Cardiac muscle cell (in vitro differentiated cells and primary cell): Measurements from ENCODE around the gene DRG2. TPM values are rescaled to one million over a fixed set of nuclear protein-coding genes. Genes with fewer than 3 reads are reported as not detected.

Source experiments
- DNase-seq, 2 donors: peaks; one replicate each; pipeline versions ENCODE4 v3.0.0 to v3.0.0-alpha.2; 2010 to 2017; ENCODE audit warnings: low read depth in 1 of 2, low spot score in 1 of 2
- H3K27ac ChIP-seq: fragments of 200-600 bp; sonication (generic); 2 replicates; pipeline ENCODE4 v1.5.1; 2016
- H3K27me3 ChIP-seq: fragments of 200-600 bp; sonication (generic); 2 replicates; pipeline ENCODE4 v1.6.0; 2016; ENCODE audit warnings: control low read depth
- H3K36me3 ChIP-seq: fragments of 200-600 bp; sonication (generic); 2 replicates; pipeline ENCODE4 v1.5.1; 2016; ENCODE audit warnings: control low read depth
- H3K4me1 ChIP-seq: fragments of 200-600 bp; sonication (generic); 2 replicates; pipeline ENCODE4 v1.8.1; 2017; ENCODE audit warnings: low read depth, mild to moderate bottlenecking, mixed run types
- H3K4me3 ChIP-seq: fragments of 200-600 bp; sonication (generic); 2 replicates; pipeline ENCODE4 v1.5.1; 2016; ENCODE audit warnings: mild to moderate bottlenecking
- H3K9me3 ChIP-seq: fragments of 200-600 bp; sonication (generic); 2 replicates; pipeline ENCODE4 v1.5.1; 2017; ENCODE audit warnings: low read depth, mild to moderate bottlenecking, control low read depth
- polyA plus RNA-seq: library from polyadenylated mRNA; unstranded; fragments of >200 nt; fragmentation: Nextera tagmentation; extraction: Ambion mirVana; gene quantifications from 2 replicates; pipeline ENCODE4 v1.2.1, GENCODE V29; 2016
- total RNA-seq: library from RNA; depleted of rRNA; stranded (reverse); fragments of >200 nt; gene quantifications from 2 replicates; pipeline ENCODE4 v1.2.3, GENCODE V29; 2016
- TF ChIP-seq, protein P1 (sequence below): IDR thresholded peaks from 2 replicates; pipeline ENCODE4 v1.5.1; 2012; ENCODE audit warnings: low read depth, mild to moderate bottlenecking, low read length

Gene DRG2
- total and polyA plus RNA-seq, 2 experiments from 2014 or later = 49.5 to 49.7 TPM

DNA sequence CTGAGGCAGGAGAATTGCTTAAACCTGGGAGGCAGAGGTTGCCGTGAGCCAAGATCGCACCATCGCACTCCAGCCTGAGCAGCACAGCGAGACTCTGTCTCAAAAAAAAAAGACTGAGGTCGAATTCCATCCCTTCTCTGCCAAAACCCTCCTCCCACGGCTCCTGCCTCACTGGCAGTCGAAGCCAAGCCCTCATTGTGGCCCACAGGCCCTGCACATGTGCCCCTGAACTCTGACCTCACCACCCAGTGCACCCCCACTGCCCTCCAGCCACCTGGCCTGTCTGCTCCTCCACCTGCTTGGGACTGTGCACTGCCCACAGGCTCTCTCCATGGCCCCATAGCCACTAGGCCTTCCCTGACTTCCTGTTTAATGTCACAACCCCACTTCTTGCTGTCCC is 27.8 kb downstream of the DRG2 start:
- Histone ChIP-seq H3K4me3 (no peak overlapping the region), H3K27ac (no peak overlapping the region), H3K9me3 (no peaks in the 10 kb centered on the region), H3K4me1 (no peaks in the 10 kb centered on the region), H3K27me3 (no peaks in the 10 kb centered on the region), H3K36me3 (no peaks in the 10 kb centered on the region)
- TF ChIP-seq, protein P1, sequence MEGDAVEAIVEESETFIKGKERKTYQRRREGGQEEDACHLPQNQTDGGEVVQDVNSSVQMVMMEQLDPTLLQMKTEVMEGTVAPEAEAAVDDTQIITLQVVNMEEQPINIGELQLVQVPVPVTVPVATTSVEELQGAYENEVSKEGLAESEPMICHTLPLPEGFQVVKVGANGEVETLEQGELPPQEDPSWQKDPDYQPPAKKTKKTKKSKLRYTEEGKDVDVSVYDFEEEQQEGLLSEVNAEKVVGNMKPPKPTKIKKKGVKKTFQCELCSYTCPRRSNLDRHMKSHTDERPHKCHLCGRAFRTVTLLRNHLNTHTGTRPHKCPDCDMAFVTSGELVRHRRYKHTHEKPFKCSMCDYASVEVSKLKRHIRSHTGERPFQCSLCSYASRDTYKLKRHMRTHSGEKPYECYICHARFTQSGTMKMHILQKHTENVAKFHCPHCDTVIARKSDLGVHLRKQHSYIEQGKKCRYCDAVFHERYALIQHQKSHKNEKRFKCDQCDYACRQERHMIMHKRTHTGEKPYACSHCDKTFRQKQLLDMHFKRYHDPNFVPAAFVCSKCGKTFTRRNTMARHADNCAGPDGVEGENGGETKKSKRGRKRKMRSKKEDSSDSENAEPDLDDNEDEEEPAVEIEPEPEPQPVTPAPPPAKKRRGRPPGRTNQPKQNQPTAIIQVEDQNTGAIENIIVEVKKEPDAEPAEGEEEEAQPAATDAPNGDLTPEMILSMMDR = no peak
- DNase-seq = no peak

DNA sequence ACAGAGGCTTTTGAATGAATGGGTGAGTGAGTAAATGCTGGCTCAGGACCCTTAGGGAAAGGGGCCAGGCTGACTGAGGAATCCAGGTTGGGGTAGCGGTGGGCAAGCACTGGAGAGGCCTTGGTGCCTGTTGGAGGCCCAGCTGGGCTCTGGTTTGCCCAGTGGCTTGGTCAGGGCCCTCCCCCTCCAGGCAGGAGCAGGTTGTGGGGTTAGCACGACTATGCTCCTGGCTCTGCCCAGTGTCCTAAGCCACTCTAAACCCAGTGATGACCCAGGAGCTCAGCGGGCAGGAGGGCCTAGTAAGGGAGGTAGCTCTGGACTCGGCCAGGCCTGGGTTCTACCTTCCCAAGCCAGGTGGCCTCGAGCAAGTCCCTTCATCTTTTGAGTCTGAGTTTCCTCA is 28.3 kb downstream of the DRG2 start:
- no peaks in the 10 kb centered on the region for H3K9me3 ChIP-seq
- no peak overlapping the region for H3K4me3 ChIP-seq
- H3K27me3 ChIP-seq = no peaks in the 10 kb centered on the region
- no peaks in the 10 kb centered on the region for H3K4me1 ChIP-seq
- no peak overlapping the region for H3K27ac ChIP-seq
- DNase-seq = no peak
- no peaks in the 10 kb centered on the region for H3K36me3 ChIP-seq
- TF ChIP-seq, protein P1 = no peak

DNA sequence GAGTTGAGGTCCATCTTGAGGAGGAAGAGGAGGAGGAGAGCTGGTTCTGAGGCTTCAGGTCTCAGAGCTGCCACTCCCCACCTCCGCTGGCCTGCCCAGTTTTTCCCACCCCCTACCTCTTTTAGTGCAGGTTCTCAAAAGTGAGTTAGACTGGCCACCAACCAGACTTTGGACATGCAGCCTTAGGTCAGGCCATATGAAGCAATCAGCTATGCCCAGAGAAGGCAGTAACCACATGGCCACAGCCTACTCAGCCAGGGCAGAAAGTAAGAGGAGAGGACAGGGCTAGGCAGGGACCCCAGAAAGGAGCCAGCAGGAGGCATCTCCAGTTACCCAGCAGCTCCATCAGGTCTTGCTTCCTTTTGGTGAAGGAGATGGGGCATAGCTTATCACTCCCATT is 29.8 kb downstream of the DRG2 start:
- DNase-seq = no peak
- H3K27ac ChIP-seq = no peak overlapping the region
- no peaks in the 10 kb centered on the region for H3K4me1 ChIP-seq
- H3K9me3 ChIP-seq = no peaks in the 10 kb centered on the region
- no peak overlapping the region for H3K4me3 ChIP-seq
- no peaks in the 10 kb centered on the region for H3K36me3 ChIP-seq
- no peaks in the 10 kb centered on the region for H3K27me3 ChIP-seq
- TF ChIP-seq, protein P1 = no peak

DNA sequence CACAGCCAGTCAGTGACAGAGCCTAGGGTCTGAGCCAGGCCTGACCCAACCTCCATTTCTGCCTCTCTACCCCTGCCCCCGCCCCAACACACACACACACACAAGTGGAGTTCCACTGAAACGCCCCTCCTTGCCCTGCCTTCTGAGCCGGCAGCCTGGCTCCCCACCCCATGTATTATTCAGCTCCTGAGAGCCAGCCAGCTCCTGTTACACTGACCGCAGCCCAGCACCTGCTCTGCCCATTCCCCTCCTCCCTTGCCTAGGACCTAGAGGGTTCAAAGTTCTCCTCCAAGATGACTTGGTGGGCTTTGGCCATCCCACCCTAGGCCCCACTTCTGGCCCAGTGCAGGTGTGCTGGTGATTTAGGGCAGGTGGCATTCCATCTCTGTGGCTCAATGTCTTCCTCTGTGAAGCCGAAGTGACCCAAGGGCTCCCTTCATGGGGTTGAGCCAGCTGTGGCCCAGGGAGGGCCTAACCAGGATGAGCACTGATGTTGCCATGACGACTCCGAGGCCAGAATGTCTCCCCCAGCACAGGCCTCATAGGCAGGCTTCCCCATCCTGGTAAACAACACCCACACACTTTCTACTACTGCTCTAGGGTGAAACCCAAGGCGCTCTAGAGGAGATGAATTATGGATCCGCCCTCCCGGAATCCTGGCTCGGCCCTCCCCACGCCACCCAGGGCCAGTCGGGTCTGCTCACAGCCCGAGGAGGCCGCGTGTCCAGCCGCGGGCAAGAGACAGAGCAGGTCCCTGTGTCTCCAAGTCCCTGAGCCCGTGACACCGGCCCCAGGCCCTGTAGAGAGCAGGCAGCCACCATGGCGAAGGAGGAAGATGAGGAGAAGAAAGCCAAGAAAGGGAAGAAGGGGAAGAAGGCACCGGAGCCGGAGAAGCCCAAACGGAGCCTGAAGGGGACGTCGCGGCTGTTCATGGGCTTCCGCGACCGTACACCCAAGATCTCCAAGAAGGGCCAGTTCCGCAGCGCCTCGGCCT is 30.5 kb downstream of the DRG2 start:
- TF ChIP-seq, protein P1 = no peak

DNA sequence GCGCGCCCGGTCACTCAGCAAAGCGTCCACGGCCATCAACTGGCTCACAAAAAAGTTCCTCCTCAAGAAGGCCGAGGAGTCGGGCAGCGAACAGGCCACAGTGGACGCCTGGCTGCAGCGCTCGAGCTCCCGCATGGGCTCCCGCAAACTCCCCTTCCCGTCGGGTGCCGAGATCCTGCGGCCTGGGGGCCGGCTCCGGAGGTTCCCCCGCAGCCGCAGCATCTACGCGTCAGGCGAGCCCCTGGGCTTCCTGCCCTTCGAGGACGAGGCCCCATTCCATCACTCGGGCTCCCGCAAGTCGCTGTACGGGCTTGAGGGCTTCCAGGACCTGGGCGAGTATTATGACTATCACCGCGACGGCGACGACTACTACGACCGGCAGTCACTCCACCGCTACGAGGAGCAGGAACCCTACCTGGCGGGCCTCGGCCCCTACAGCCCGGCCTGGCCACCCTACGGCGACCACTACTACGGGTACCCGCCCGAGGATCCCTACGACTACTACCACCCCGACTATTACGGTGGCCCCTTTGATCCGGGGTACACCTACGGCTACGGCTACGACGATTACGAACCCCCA is 31.5 kb downstream of the DRG2 start:
- TF ChIP-seq, protein P1 = no peak
- H3K9me3 ChIP-seq = no peaks in the 10 kb centered on the region
- no peak overlapping the region for H3K27ac ChIP-seq
- H3K4me3 ChIP-seq = no peak overlapping the region
- no peaks in the 10 kb centered on the region for H3K27me3 ChIP-seq
- H3K36me3 ChIP-seq = no peaks in the 10 kb centered on the region
- H3K4me1 ChIP-seq = no peaks in the 10 kb centered on the region
- DNase-seq = no peak

More for the DNA sequence above, 30.5 kb downstream of the DRG2 start:
- H3K9me3 ChIP-seq = no peaks in the 10 kb centered on the region
- DNase-seq = no peak
- no peaks in the 10 kb centered on the region for H3K4me1 ChIP-seq
- no peak overlapping the region for H3K4me3 ChIP-seq
- no peaks in the 10 kb centered on the region for H3K36me3 ChIP-seq
- H3K27ac ChIP-seq = no peak overlapping the region
- no peaks in the 10 kb centered on the region for H3K27me3 ChIP-seq
